NCI-H1930 (cell line): ENCODE data around the gene RAD51B.

ENCODE experiments used
- DNase-seq, 2 experiments: peaks; one replicate each; lab custom pipeline; 2025; lab: John Stamatoyannopoulos, UW

RAD51B gene

DNA sequence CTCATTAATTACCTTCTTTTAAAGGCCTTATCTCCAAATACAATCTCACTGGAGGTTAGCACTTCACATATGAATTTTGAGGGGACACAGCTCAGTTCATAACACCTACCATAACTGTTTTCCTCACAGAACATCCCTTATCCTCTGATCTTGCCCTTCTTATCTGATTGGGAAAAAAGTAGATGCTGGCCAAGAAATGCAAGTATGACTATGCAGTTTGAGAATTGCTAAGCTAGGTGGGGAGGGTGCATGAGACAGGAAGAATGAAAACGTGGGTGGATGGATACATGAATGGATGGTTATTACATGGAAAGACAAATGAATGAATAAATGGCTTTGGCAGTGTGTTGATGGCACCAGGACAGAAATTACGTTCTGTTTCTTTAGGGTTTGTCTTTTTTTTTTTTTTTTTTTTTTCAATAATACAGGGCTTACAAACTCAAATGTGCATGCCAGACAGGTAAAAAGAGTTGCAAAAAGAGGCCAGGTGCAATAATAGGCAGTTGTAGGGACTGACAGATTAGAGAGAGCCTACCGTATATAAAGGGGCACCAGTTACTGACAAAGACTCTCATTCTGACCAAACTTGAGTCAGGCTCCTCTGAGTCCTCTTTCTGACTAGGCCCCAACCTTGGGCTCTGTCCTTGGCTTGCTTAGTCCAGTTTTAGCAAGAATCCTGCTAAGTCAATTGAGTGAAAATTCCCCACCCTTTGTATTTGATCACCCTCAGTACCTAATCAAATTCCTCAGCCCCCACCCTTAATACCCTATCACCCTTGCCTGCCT, 668.4 kb downstream of the RAD51B start:
- no peak for DNase-seq

GRCh38 chr14:68491793-68492192, 672.2 kb downstream of the RAD51B start:
- DNase-seq: no peak

- no peak for DNase-seq
Measured at GRCh38 chr14:68492381-68493151, 673.0 kb downstream of the RAD51B start.

- no peak for DNase-seq
Measured at GRCh38 chr14:68493152-68493911, 673.8 kb downstream of the RAD51B start.

GRCh38 chr14:68495101-68496039, 675.8 kb downstream of the RAD51B start:
- no peak for DNase-seq

- no peak for DNase-seq
Measured at GRCh38 chr14:68497011-68497410, 677.4 kb downstream of the RAD51B start.

GRCh38 chr14:68499451-68499850, 679.9 kb downstream of the RAD51B start:
- no peak for DNase-seq

DNA sequence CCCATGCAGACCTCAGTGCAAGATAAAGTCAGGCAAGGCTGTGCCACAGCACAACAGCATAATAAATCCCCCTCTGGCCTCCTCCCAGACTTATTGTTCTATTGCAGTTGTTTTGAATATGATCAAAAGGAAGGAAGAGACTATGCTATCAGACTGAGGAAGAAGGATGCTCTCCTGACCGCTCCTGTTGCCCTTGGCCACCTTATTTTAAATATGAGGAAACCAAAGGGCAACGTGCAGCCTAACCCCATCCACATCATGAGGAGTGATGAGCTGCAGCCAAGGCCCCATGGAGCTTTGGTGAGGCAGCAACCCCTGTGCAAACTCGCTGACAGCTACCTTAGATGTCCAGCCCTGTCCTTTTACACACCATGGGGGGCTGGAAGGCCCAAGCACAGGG, 681.6 kb downstream of the RAD51B start:
- DNase-seq: no peak

- DNase-seq: no peak
Measured at GRCh38 chr14:68501614-68502052, 682.1 kb downstream of the RAD51B start.

DNA sequence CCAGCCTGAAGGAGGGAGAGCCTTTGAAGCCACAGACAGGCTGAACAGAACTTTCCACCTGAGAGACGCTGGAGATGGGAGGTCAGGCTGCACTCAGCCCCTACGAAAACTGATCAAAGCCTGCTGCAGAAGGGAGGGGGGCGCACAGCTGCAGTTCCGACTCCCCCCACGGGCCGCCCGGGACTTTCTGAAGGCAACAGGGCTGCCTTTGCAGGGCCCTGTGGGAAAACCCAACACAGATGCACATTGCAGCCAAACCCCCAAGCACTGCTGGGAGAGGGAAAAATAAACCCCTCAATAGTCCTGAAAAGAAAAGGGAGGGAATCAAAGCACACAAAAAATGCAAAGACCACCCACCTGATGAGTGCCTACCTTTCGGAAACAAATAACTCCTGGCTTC, 682.7 kb downstream of the RAD51B start:
- no peak for DNase-seq

- DNase-seq: no peak
Measured at GRCh38 chr14:68503186-68503825, 683.7 kb downstream of the RAD51B start.

GRCh38 chr14:68504861-68505260, 685.3 kb downstream of the RAD51B start:
- DNase-seq: no peak

- no peak for DNase-seq
Measured at GRCh38 chr14:68506021-68506644, 686.6 kb downstream of the RAD51B start.

- DNase-seq: no peak
Measured at GRCh38 chr14:68506645-68507419, 687.3 kb downstream of the RAD51B start.

- no peak for DNase-seq
Measured at GRCh38 chr14:68507544-68508081, 688.0 kb downstream of the RAD51B start.

DNA sequence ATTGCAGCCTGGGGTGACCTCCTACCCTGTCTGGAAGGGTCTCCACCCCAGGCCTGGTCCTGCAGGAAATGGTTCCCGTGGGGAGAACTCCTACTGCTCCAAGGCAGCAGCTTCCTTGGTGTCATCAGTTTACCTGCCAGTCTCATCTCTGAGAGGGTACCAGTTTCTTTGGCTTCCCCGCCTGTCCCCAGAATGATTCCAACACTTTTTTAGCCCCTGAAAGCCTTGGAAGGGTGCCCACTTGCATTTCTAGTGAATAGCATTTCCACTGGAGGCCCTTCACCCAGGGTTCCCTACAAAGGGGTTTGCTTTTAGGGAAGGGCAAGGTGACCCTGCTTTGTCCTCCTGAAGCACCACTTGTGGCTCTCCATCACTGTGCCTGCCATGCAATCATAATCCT, 689.0 kb downstream of the RAD51B start:
- no peak for DNase-seq

DNA sequence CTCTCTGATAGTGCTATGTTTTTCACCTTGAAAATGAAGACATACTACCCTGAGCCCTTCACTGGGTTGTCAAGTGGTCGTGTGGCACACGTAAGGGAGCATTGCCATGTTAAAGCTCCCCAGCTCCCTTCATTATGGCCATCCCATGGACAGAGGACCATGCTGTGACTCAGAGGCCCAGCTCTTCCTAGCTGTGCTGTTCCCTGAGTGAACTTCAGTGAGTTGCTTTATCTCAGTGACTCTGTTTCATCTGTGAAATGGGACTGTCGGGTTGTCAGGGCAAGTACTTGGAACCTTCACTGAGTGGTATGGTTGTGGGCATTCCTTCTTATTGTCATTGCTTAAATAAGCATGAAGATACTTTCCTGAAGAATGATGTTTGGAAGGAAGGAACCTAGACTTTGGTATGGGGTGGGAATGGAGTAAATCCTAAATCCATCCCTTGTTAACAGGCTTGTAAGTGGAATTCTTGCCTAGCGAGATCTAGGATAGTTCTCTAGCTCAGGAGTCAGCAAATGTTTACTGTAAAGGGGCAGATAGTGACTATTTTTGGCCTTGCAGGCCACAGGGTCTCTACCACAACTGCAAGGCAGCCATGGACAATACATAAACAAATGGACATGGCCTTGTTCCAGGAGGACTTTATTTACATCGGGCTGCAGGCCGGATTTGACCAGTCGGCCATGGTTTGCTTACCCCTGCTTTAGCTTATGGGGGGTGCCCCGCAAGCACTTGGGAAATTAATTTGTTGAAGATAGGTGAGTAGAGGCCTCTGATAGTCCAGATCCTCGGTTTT, 689.8 kb downstream of the RAD51B start:
- DNase-seq: no peak
